Psoas muscle (tissue), 8 donors: ENCODE measurements around the gene PDIA2. TPM values are rescaled to one million over a fixed set of nuclear protein-coding genes. Genes with fewer than 3 reads are reported as not detected.
A peak's percentile ranks its signal among the peaks of the same experiment; 100 is the strongest.

Experiments used
- ATAC-seq, 4 donors: fragments of 200-7000 bp; cut with Tn5 transposase; one replicate each; pipeline ENCODE4 v1.9.1; 2020; ENCODE audit warnings: moderate library complexity in 3 of 4, mild to moderate bottlenecking in 2 of 4
- DNase-seq, 2 donors: peaks; one replicate each; pipeline ENCODE4 v3.0.0-alpha.2; 2020
- H3K27ac ChIP-seq: fragments of 200-600 bp; one replicate; pipeline ENCODE4 v1.8.0; 2022
- H3K27me3 ChIP-seq, 3 donors: fragments of 200-600 bp in 1 of 3; one replicate each; pipeline versions ENCODE4 v1.6.1 to v1.8.0; 2013 to 2022; ENCODE audit warnings: low read length in 2 of 3, mild to moderate bottlenecking in 2 of 3, moderate library complexity in 1 of 3; ENCODE audit not compliant: insufficient read depth in 3 of 3
- H3K36me3 ChIP-seq, 2 donors: fragments of 200-600 bp in 1 of 2; one replicate each; pipeline versions ENCODE4 v1.6.1 to v1.8.0; 2013 to 2022; ENCODE audit warnings: low read depth in 1 of 2, mild to moderate bottlenecking in 1 of 2, moderate library complexity in 1 of 2; ENCODE audit not compliant: insufficient read depth in 1 of 2
- H3K4me1 ChIP-seq: fragments of 200-600 bp; one replicate; pipeline ENCODE4 v1.8.0; 2022
- H3K4me3 ChIP-seq: fragments of 200-600 bp; one replicate; pipeline ENCODE4 v1.8.0; 2022; ENCODE audit warnings: mild to moderate bottlenecking
- H3K9me3 ChIP-seq: fragments of 200-600 bp; one replicate; pipeline ENCODE4 v1.8.0; 2022
- CTCF ChIP-seq: fragments of 200-600 bp; IDR thresholded peaks from one replicate; pipeline ENCODE4 v1.8.0; 2022; ENCODE audit warnings: antibody characterized with exemption
- WGBS, 3 donors: extraction: QIAGEN DNeasy Blood & Tissue Kit; methylation state at CpG; one replicate each; pipeline versions ENCODE4 v1.1.6 to v1.1.7; 2013; 5-methylcytosine and 5-hydroxymethylcytosine counted together
- intact Hi-C, 2 donors: fragments of 100-400 bp; cut with DNase I; formaldehyde crosslinking; loops; one replicate each; pipeline versions ENCODE4 v1.11.0 to v1.14.2; 2022
- polyA plus RNA-seq, 3 donors: library from polyadenylated mRNA; stranded (reverse); fragments of 200-250 nt; gene quantifications; one replicate each; pipeline ENCODE4 v1.2.3, GENCODE V29; 2013
- total RNA-seq, 4 donors: library from RNA; stranded (reverse); fragmentation: NEBNext Ultra II Directional in 2 of 4; extraction: Animal tissue kit (Norgen Biotek cat#: 25700) in 2 of 4; gene quantifications; one replicate each; pipeline versions ENCODE4 v1.2.1 to v1.2.4, GENCODE V29; 2021 to 2023
- donor health status: healthy with polysubstance abuse.
- donor health status: DM: no; HTN: no; CAD: no; lungs with moderate emphysema.
- donor health status: Bipolar disorder and iron deficiency.
- donor health status: healthy.
- donor health status: DM: yes; HTN: yes; CAD: no.
- donor health status: DM: no; HTN: no; CAD: no.
- donor health status: DM: no; HTN: no; CAD: no.
- donor health status: DM: yes; HTN: yes; CAD: no.

PDIA2 gene
- total and polyA plus RNA-seq, 7 donors: 0.08 to 0.90 (median 0.14) TPM; not detected in 4

GRCh38 chr16:284204-285120 lies 1.5 kb downstream of the PDIA2 start:
- no peak for ATAC-seq
- H3K4me3 ChIP-seq: no peak overlapping the region
- peak in 1 of 2 donors; percentile 56 for DNase-seq
- WGBS, 3 donors: 87 to 92% (median 87%) methylated on average over 50 to 52 of the region's 52 CpGs
- no peak for TF ChIP-seq CTCF
- H3K9me3 ChIP-seq: no peaks in the 10 kb centered on the region
- H3K4me1 ChIP-seq: peaks cover 6% of the 10 kb centered on the region
- H3K36me3 ChIP-seq: peaks cover 0 to 25% of the 10 kb centered on the region in 2 donors
- no peak overlapping the region for H3K27ac ChIP-seq
- peaks cover 0 to 27% (median 9%) of the 10 kb centered on the region in 3 donors for H3K27me3 ChIP-seq
- intact Hi-C loops: no loop called here

- intact Hi-C loops: no loop called here
- 81 to 94% (median 85%) methylated on average over 35 to 48 of the region's 48 CpGs for WGBS, 3 donors
Observed at GRCh38 chr16:285146-286055, 2.4 kb downstream of the PDIA2 start.

GRCh38 chr16:286491-287297 lies 3.7 kb downstream of the PDIA2 start:
- no peak for ATAC-seq

More at GRCh38 chr16:285146-286055, 2.4 kb downstream of the PDIA2 start:
- peak in 1 of 2 donors; percentile 52 for DNase-seq
- Histone ChIP-seq H3K27me3 (peaks cover 0 to 21% (median 7%) of the 10 kb centered on the region in 3 donors), H3K4me1 (peaks cover 6% of the 10 kb centered on the region), H3K9me3 (no peaks in the 10 kb centered on the region), H3K4me3 (no peak overlapping the region), H3K27ac (no peak overlapping the region), H3K36me3 (peaks cover 0 to 32% of the 10 kb centered on the region in 2 donors)
- no peak for TF ChIP-seq CTCF
- ATAC-seq: no peak

More at GRCh38 chr16:286491-287297, 3.7 kb downstream of the PDIA2 start:
- WGBS, 3 donors: 88 to 95% (median 94%) methylated on average over 22 of the region's 22 CpGs
- H3K9me3 ChIP-seq: no peaks in the 10 kb centered on the region
- intact Hi-C loops: no loop called here
- peak in 1 of 2 donors; percentile 37 for DNase-seq
- no peaks in the 10 kb centered on the region for H3K4me1 ChIP-seq
- TF ChIP-seq CTCF: no peak
- H3K36me3 ChIP-seq: peaks cover 0 to 45% of the 10 kb centered on the region in 2 donors
- H3K4me3 ChIP-seq: no peak overlapping the region
- peaks cover 0 to 9% (median 0%) of the 10 kb centered on the region in 3 donors for H3K27me3 ChIP-seq
- no peak overlapping the region for H3K27ac ChIP-seq
